WTC11 (cell line): ENCODE data around the gene SYT7.

ENCODE experiments used
- CBFB ChIP-seq: sonication (generic); formaldehyde crosslinking; IDR thresholded peaks from 2 replicates; pipeline ENCODE4 v1.8.1; 2022; ENCODE audit warnings: mild to moderate bottlenecking, low read depth, missing genetic modification reagents
- JUN ChIP-seq: sonication (generic); formaldehyde crosslinking; IDR thresholded peaks from 2 replicates; pipeline ENCODE4 v1.8.0; 2023; ENCODE audit warnings: mild to moderate bottlenecking, missing genetic modification reagents
- NR1H2 ChIP-seq: sonication (generic); formaldehyde crosslinking; IDR thresholded peaks from 2 replicates; pipeline ENCODE4 v1.9.0; 2021; ENCODE audit warnings: mild to moderate bottlenecking, moderate library complexity, missing genetic modification reagents
- TF ChIP-seq, protein P1 (sequence below): sonication (generic); formaldehyde crosslinking; IDR thresholded peaks from 2 replicates; pipeline ENCODE4 v1.8.0; 2022; ENCODE audit warnings: mild to moderate bottlenecking, missing genetic modification reagents
- TF ChIP-seq, protein P2 (sequence below): fragments of 200-600 bp; IDR thresholded peaks from 2 replicates; pipeline ENCODE4 v1.8.0; 2022; ENCODE audit warnings: antibody characterized with exemption
- TF ChIP-seq, protein P3 (sequence below): sonication (generic); formaldehyde crosslinking; IDR thresholded peaks from 2 replicates; pipeline ENCODE4 v1.8.1; 2022; ENCODE audit warnings: missing genetic modification reagents, borderline replicate concordance
- TF ChIP-seq, protein P4 (sequence below): sonication (generic); formaldehyde crosslinking; IDR thresholded peaks from 2 replicates; pipeline ENCODE4 v1.8.0; 2022; ENCODE audit warnings: mild to moderate bottlenecking, missing genetic modification reagents
- TF ChIP-seq, protein P5 (sequence below): fragments of 250-450 bp; sonication (Bioruptor Pico); IDR thresholded peaks from 2 replicates; pipeline ENCODE4 v1.9.0; 2021; ENCODE audit warnings: moderate library complexity, mild to moderate bottlenecking, inconsistent platforms, borderline replicate concordance

DNA sequence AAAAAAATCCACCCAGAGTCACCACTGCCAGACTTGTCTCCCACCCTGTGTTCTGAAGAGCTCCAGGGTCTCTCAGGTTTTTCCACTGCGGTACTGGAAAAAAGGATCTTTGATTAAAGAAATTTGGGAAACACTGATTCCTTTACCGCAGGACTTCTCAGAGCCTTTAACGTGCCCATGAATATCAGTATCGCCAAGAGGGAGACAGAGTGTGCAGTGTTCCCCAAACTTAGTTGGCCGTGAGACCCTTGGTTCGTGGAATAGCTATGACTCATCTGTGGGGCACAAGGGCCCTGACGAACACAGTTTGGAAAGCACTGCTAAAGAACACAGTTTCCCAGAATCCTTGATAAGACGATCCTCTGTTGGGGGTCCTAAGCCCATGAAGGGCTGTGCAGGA lies 31.7 kb downstream of the SYT7 start:
- TF ChIP-seq, protein P1, sequence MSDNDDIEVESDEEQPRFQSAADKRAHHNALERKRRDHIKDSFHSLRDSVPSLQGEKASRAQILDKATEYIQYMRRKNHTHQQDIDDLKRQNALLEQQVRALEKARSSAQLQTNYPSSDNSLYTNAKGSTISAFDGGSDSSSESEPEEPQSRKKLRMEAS, result no peak
- TF ChIP-seq, protein P2, sequence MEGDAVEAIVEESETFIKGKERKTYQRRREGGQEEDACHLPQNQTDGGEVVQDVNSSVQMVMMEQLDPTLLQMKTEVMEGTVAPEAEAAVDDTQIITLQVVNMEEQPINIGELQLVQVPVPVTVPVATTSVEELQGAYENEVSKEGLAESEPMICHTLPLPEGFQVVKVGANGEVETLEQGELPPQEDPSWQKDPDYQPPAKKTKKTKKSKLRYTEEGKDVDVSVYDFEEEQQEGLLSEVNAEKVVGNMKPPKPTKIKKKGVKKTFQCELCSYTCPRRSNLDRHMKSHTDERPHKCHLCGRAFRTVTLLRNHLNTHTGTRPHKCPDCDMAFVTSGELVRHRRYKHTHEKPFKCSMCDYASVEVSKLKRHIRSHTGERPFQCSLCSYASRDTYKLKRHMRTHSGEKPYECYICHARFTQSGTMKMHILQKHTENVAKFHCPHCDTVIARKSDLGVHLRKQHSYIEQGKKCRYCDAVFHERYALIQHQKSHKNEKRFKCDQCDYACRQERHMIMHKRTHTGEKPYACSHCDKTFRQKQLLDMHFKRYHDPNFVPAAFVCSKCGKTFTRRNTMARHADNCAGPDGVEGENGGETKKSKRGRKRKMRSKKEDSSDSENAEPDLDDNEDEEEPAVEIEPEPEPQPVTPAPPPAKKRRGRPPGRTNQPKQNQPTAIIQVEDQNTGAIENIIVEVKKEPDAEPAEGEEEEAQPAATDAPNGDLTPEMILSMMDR, result no peak
- TF ChIP-seq, protein P3, sequence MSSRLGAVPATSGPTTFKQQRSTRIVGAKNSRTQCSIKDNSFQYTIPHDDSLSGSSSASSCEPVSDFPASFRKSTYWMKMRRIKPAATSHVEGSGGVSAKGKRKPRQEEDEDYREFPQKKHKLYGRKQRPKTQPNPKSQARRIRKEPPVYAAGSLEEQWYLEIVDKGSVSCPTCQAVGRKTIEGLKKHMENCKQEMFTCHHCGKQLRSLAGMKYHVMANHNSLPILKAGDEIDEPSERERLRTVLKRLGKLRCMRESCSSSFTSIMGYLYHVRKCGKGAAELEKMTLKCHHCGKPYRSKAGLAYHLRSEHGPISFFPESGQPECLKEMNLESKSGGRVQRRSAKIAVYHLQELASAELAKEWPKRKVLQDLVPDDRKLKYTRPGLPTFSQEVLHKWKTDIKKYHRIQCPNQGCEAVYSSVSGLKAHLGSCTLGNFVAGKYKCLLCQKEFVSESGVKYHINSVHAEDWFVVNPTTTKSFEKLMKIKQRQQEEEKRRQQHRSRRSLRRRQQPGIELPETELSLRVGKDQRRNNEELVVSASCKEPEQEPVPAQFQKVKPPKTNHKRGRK (CRISPR knock-in tag), result no peak
- TF ChIP-seq, protein P4, sequence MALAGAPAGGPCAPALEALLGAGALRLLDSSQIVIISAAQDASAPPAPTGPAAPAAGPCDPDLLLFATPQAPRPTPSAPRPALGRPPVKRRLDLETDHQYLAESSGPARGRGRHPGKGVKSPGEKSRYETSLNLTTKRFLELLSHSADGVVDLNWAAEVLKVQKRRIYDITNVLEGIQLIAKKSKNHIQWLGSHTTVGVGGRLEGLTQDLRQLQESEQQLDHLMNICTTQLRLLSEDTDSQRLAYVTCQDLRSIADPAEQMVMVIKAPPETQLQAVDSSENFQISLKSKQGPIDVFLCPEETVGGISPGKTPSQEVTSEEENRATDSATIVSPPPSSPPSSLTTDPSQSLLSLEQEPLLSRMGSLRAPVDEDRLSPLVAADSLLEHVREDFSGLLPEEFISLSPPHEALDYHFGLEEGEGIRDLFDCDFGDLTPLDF (CRISPR knock-in tag), result no peak
- no peak for TF ChIP-seq JUN (CRISPR knock-in tag)
- TF ChIP-seq NR1H2 (CRISPR knock-in tag), result no peak
- TF ChIP-seq, protein P5, sequence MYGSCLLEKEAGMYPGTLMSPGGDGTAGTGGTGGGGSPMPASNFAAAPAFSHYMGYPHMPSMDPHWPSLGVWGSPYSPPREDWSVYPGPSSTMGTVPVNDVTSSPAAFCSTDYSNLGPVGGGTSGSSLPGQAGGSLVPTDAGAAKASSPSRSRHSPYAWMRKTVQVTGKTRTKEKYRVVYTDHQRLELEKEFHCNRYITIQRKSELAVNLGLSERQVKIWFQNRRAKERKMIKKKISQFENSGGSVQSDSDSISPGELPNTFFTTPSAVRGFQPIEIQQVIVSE (CRISPR knock-in tag), result no peak
- no peak for TF ChIP-seq CBFB (CRISPR knock-in tag)
